COR-L47 (cell line): ENCODE measurements around the gene CDKN1A.

Experiments
- DNase-seq: peaks from one replicate; lab custom pipeline; 2025; lab: John Stamatoyannopoulos, UW

CDKN1A gene

GRCh38 chr6:36677753-36678487, 594 bp upstream of the CDKN1A start:
- DNase-seq: peak; percentile 17

GRCh38 chr6:36679043-36679833, 724 bp downstream of the CDKN1A start:
- DNase-seq: peak; percentile 14

GRCh38 chr6:36682328-36683144, 4.0 kb downstream of the CDKN1A start:
- DNase-seq: peak; percentile 97

GRCh38 chr6:36683145-36683655, 4.7 kb downstream of the CDKN1A start:
- DNase-seq: peak; percentile 29

DNA sequence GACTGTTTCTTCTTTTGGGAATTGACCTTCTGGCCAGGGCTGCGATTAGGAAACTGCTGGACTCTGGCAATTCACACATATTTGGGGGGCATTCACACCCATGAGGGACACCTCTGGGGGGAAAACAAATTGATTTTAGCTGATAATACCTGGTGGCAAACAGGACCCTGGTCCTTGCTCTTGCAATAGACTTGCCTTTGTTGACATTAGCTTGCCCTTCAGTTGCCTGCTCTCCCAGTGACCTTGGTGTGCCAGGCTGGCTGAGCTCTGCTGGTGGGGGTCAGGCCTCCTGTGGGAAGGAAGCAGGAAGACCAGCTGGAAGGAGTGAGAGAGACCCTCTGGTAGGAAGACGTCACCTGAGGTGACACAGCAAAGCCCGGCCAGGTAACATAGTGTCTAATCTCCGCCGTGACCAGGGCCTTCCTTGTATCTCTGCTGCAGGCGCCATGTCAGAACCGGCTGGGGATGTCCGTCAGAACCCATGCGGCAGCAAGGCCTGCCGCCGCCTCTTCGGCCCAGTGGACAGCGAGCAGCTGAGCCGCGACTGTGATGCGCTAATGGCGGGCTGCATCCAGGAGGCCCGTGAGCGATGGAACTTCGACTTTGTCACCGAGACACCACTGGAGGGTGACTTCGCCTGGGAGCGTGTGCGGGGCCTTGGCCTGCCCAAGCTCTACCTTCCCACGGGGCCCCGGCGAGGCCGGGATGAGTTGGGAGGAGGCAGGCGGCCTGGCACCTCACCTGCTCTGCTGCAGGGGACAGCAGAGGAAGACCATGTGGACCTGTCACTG, 5.3 kb downstream of the CDKN1A start:
- no peak for DNase-seq

GRCh38 chr6:36684447-36684812, 5.9 kb downstream of the CDKN1A start:
- no peak for DNase-seq

DNA sequence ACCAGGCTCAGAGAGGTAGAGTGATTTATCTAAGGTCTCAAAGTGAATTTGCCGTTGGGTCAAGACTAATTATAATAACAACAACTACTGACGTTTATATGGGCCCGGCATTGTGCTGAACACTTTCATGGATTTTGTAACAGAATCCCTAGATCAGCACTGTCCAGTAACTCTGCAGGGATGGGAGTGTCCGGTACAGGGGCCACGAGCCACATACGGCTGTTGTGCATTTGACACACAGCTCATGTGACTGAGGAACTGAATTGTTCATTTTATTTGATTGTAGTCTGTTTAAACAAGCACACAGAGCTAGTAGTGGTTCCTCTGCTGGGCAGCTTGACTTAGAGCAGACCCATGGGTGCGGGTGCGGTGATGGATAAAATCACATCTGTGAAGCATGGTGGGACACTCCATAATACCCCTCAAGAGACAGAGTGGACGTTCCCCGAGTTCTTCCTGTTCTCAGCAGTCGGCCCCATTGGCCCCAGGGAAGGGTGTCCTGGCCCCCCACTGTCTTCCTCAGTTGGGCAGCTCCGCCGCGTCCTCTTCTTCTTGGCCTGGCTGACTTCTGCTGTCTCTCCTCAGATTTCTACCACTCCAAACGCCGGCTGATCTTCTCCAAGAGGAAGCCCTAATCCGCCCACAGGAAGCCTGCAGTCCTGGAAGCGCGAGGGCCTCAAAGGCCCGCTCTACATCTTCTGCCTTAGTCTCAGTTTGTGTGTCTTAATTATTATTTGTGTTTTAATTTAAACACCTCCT, 6.8 kb downstream of the CDKN1A start:
- DNase-seq: no peak

GRCh38 chr6:36685926-36686667, 7.6 kb downstream of the CDKN1A start:
- no peak for DNase-seq

GRCh38 chr6:36686668-36687513, 8.4 kb downstream of the CDKN1A start:
- DNase-seq: no peak

DNA sequence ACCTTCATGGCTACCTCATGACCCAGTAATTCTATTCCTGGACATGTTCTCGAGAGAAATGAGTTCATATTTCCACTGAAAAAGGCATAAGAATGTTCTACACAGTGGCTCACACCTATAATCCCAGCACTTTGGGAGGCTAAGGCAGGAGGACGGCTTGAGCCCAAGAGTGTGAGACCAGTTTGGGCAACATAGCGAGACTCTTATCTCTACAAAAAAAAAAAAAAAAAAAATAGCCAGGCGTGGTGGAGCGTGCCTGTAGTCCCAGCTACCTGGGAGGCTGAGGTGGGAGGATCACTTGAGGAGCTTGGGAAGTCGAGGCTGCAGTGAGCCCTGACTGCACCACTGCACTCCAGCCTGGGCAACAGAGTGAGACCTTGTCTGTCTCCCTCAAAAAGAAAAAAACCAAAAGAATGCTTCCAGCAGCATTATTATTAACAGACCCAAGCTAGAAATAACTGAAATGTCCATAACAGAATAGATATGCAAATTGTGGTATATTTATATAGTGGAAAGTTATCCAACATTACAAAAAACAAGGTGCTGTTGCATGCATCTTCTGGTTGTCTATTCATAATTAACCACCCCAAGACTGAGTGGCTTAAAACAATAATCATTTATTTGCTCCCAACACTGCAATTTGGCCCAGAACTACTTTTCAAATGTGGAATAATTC, 9.7 kb downstream of the CDKN1A start:
- no peak for DNase-seq

- no peak for DNase-seq
Observed at GRCh38 chr6:36688739-36689075, 10.2 kb downstream of the CDKN1A start.

DNA sequence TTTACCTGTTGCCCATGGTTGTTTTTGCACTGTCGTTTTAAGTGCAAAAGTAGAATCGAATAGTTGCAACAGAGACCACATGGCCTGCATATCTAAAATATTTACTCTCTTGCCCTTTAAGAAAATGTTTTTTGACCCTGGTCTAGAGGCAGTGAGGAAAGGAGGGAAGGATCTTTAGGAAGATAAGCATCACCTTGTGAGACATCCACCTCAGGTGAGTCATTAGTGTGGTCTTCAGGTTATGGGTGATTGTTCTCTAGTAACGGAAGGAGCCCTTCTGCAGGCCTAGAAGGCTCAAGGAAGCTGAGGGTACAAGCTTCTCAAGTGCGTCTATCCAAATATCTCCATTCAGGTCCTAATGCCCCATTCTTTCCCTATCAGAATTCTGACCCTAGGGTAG, 12.5 kb downstream of the CDKN1A start:
- DNase-seq: no peak

DNA sequence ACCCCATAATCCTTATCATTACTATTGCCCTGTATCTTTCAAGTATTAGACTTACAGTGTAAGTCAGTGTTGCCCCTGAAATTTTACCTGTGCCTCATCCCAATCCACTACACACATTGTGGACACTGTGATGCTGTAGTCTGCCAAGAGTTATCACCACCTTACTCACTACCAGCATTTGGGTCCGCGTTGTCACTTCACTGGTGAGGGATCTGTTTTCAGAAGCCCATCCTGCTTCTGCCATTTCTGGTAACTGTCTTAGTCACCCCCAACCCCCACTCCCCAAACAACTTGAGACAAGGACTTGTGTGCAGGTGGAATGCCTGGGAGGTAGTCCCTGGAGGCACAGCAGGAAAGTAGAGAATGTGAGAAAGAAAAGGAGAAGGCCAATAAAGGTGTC, 13.1 kb downstream of the CDKN1A start:
- DNase-seq: no peak

GRCh38 chr6:36692220-36692619, 13.7 kb downstream of the CDKN1A start:
- no peak for DNase-seq

DNA sequence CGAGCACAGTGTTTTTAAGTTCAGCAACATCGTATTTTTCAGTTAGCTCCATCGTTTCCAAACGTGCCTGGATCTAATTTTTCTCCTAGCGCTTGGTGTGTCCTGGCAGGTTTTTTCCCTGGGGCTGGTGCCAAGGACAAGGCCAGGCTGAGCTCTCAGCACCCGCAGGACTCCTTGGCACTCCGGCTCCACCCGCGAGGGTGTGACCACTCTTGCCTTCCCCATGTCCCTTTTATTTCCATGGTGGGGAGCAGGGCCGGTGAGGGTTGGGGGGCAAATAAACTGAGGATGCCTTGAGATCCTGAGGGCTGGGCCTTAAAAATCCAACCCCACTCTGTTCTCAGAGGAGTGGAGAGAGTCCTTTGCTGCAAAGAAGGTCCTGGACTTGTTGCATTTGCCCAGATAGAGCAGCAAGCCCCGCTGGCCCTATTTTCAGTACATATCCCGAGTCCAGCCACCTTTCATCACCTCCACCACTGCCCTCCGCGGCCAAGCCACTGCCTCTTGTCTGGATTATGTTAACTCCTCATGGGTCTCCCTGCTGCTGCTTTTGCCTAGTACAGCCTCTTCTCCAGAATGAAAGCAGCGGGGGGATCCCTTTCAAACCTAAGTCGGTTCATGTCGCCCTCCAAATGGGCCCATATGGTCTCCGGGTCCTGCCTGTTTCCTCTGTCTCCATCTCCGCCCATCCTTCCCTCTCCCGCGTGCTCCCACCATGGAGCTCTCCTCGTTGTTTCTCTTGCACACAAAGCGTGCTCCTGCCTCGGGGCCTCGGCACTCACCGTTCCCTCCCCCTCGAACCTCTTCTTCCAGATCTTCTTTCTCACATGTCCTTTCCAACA, 14.6 kb downstream of the CDKN1A start:
- no peak for DNase-seq

- DNase-seq: no peak
Observed at GRCh38 chr6:36694616-36695015, 16.1 kb downstream of the CDKN1A start.

GRCh38 chr6:36695414-36695813, 16.9 kb downstream of the CDKN1A start:
- DNase-seq: no peak

GRCh38 chr6:36697481-36697903, 19.0 kb downstream of the CDKN1A start, which contains the start of gene RAB44:
Gene RAB44, plus strand, starts transcription at chr6:36697826. Its CDS starts 6,410 bp downstream, at chr6:36704236.
- no peak for DNase-seq
